GM18870 (cell line): Measurements from ENCODE around the gene GRIFIN.

ENCODE experiments used
- ATAC-seq: cut with Tn5 transposase; IDR thresholded peaks from one replicate; pipeline ENCODE4 v1.9.1; 2021; ENCODE audit warnings: moderate library complexity; ENCODE audit not compliant: unreplicated experiment

The GRIFIN gene

GRCh38 chr7:2499719-2500430, 23.7 kb upstream of the GRIFIN start:
- no peak for ATAC-seq

- ATAC-seq = no peak
Measured at GRCh38 chr7:2499181-2499580, 23.0 kb upstream of the GRIFIN start.

GRCh38 chr7:2498708-2499107, 22.5 kb upstream of the GRIFIN start:
- no peak for ATAC-seq

- ATAC-seq = no peak
Measured at GRCh38 chr7:2497500-2498336, 21.5 kb upstream of the GRIFIN start.

GRCh38 chr7:2497065-2497464, 20.9 kb upstream of the GRIFIN start:
- ATAC-seq = no peak

- ATAC-seq = no peak
Measured at GRCh38 chr7:2496375-2496774, 20.2 kb upstream of the GRIFIN start.

GRCh38 chr7:2495418-2496299, 19.5 kb upstream of the GRIFIN start:
- no peak for ATAC-seq

GRCh38 chr7:2494191-2495130, 18.3 kb upstream of the GRIFIN start:
- ATAC-seq = no peak

GRCh38 chr7:2493205-2494164, 17.3 kb upstream of the GRIFIN start:
- no peak for ATAC-seq

GRCh38 chr7:2492038-2492437, 15.8 kb upstream of the GRIFIN start:
- no peak for ATAC-seq

GRCh38 chr7:2490181-2490651, 14.0 kb upstream of the GRIFIN start:
- no peak for ATAC-seq

GRCh38 chr7:2488681-2489080, 12.5 kb upstream of the GRIFIN start:
- ATAC-seq = no peak

- ATAC-seq = no peak
Measured at GRCh38 chr7:2488272-2488645, 12.1 kb upstream of the GRIFIN start.

GRCh38 chr7:2487586-2488271, 11.5 kb upstream of the GRIFIN start:
- no peak for ATAC-seq

- no peak for ATAC-seq
Measured at GRCh38 chr7:2484868-2485267, 8.7 kb upstream of the GRIFIN start.

- ATAC-seq = no peak
Measured at GRCh38 chr7:2483494-2483893, 7.3 kb upstream of the GRIFIN start.

GRCh38 chr7:2482725-2483451, 6.7 kb upstream of the GRIFIN start:
- no peak for ATAC-seq

- no peak for ATAC-seq
Measured at GRCh38 chr7:2481195-2481594, 5.0 kb upstream of the GRIFIN start.
